Activated naive CD8-positive, alpha-beta T cell (primary cell): ENCODE results near the gene FBXO2.
A peak's percentile ranks its signal among the peaks of the same experiment; 100 is the strongest.

Experiments
- H3K27ac Mint-ChIP-seq: one replicate; pipeline ENCODE4 v1.8.0; 2021; ENCODE audit warnings: mixed read lengths
- H3K27me3 Mint-ChIP-seq: one replicate; pipeline ENCODE4 v1.8.0; 2021; ENCODE audit warnings: mixed read lengths
- H3K36me3 Mint-ChIP-seq: one replicate; pipeline ENCODE4 v1.8.0; 2021; ENCODE audit warnings: mixed read lengths
- H3K4me1 Mint-ChIP-seq: one replicate; pipeline ENCODE4 v1.8.0; 2021; ENCODE audit warnings: low read depth, mixed read lengths
- H3K4me3 Mint-ChIP-seq: one replicate; pipeline ENCODE4 v1.8.0; 2021; ENCODE audit warnings: mild to moderate bottlenecking, mixed read lengths
- H3K9me3 Mint-ChIP-seq: one replicate; pipeline ENCODE4 v1.8.0; 2021; ENCODE audit warnings: low read depth, mixed read lengths

FBXO2 gene

DNA sequence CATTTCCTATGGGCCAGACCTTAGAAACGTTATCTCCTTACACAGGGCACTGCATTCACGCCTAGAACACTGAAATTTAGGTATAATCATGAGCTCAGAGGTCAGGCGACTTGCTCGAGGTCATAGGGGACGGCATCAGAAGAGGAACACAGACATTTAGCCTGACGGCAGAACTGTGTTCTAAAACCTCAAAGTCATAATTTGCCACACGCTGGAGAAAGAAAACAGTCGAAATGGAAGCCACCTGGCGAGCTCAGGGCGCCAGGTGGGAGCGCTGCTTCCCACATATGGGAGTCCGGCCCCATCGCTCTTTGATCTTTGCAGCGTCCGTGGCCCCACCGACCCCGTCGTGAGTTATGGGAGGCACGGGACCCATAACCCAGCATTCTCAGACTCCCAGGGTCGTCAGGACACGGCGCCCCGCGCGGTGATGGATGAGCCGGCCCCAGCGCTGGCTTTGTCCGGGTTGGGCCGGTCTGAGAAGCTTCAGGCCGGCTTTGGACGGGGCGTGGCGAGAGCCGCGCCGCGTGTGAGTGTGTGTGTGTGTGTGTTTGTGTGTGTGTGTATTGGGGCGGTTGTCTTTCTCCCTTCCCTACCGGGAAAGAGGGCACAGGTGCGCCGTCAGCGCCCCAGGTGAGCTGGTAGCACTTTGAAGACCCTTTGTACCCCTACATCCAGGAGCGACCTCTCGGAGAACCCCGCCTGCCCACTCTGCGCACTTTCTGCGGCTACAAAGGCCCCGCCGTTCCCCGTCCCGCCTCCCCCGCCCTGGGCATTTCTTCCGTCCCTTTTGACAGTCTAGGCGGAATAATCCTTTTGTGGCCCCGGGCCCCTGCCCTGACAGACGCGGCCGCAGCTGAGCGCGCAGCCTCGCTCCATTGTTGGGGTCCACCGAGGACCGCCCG is 36.4 kb upstream of the FBXO2 start:
- Mint-ChIP-seq H3K36me3 (no peaks in the 10 kb centered on the region), H3K4me1 (peaks cover 27% of the 10 kb centered on the region), H3K27ac (no peak overlapping the region), H3K27me3 (peaks cover 16% of the 10 kb centered on the region), H3K9me3 (no peaks in the 10 kb centered on the region), H3K4me3 (peak overlapping the region; percentile 78)

- H3K4me1 Mint-ChIP-seq: peaks cover 21% of the 10 kb centered on the region
- no peak overlapping the region for H3K27ac Mint-ChIP-seq
- no peaks in the 10 kb centered on the region for H3K36me3 Mint-ChIP-seq
- H3K9me3 Mint-ChIP-seq: no peaks in the 10 kb centered on the region
- H3K4me3 Mint-ChIP-seq: no peak overlapping the region
- H3K27me3 Mint-ChIP-seq: peaks cover 16% of the 10 kb centered on the region
Observed at GRCh38 chr1:11688506-11688905, 34.3 kb upstream of the FBXO2 start.

GRCh38 chr1:11685210-11685752 is 31.1 kb upstream of the FBXO2 start:
- Mint-ChIP-seq H3K27ac (no peak overlapping the region), H3K9me3 (no peaks in the 10 kb centered on the region), H3K36me3 (no peaks in the 10 kb centered on the region), H3K4me1 (peaks cover 10% of the 10 kb centered on the region), H3K27me3 (peaks cover 12% of the 10 kb centered on the region), H3K4me3 (no peak overlapping the region)

DNA sequence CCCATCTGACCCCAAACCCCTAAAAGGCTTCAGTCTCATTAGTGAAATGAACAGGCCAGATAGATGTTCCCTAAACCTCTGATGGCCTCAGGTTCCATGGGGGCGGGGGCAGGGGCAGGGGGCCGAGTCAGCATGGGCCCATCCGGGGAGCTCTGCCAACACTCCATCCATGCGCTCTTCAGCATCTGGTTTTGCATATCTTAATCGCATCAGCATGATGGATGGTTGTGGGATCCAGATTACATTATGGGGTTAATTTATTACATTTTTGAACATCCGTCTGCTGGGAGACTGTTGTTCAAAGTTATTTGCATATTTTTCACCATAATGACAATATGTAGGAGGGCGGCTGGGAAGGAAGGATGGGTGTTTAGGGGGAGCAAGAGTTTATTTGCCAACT is 29.8 kb upstream of the FBXO2 start:
- Mint-ChIP-seq H3K27me3 (peaks cover 5% of the 10 kb centered on the region), H3K4me1 (peaks cover 14% of the 10 kb centered on the region), H3K4me3 (no peak overlapping the region), H3K36me3 (no peaks in the 10 kb centered on the region), H3K9me3 (no peaks in the 10 kb centered on the region), H3K27ac (no peak overlapping the region)

DNA sequence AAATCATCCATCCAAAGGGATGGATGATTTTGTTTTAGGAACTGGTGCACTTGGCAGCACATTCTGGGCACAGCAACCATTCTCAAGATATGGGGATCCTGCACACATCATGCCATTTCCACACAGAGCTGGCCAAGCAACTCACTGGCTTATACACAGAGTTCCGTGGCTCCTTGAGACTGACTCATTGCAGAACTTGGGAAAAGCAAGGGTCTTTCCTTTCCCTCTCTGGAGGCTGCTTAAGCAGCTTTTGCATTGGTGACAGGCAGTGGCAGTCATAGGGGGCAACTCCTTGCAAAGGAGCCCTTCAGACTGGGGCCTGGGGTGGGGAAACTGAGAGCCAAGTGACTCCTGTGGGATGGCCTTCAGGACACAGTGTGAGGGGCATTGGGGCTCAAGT is 28.6 kb upstream of the FBXO2 start:
- Mint-ChIP-seq H3K27ac (no peak overlapping the region), H3K27me3 (peaks cover 2% of the 10 kb centered on the region), H3K4me1 (peaks cover 17% of the 10 kb centered on the region), H3K36me3 (no peaks in the 10 kb centered on the region), H3K9me3 (no peaks in the 10 kb centered on the region), H3K4me3 (no peak overlapping the region)

DNA sequence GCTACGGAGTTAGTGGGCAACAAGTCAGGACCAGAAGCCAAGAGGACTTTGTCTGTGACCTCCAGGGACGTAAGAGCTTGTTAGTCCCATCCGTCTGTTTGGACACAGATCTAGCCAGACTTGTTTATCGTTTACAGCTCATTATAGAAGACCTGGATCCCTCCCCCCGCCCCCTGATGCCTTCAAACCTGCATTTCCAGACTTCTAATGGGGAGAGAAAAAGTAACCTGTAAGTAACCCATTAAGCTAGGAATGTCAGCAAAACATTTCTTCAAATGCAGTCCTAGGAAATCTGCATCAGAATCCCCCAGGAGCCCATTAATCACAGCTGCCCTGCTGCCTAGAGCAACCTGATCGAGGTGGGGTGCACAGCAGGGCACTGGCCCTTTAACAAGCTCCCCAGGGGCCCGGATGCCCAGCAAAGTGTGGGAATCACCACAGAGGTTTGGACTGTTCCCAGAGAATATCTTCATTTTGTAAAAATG is 28.1 kb upstream of the FBXO2 start:
- Mint-ChIP-seq H3K27me3 (no peaks in the 10 kb centered on the region), H3K9me3 (no peaks in the 10 kb centered on the region), H3K4me1 (peaks cover 17% of the 10 kb centered on the region), H3K36me3 (no peaks in the 10 kb centered on the region), H3K27ac (no peak overlapping the region), H3K4me3 (peak overlapping the region; percentile 58)

- Mint-ChIP-seq H3K9me3 (no peaks in the 10 kb centered on the region), H3K27me3 (no peaks in the 10 kb centered on the region), H3K27ac (peak within 1 kb of the TSS; percentile 93), H3K4me3 (peak within 1 kb of the TSS; percentile 94), H3K36me3 (no peaks in the 10 kb centered on the region), H3K4me1 (peaks cover 17% of the 10 kb centered on the region)
Observed at GRCh38 chr1:11681071-11681771, 27.0 kb upstream of the FBXO2 start, which contains the start of gene MAD2L2. TSS of gene MAD2L2 (minus strand) at chr1:11681148. CDS start at chr1:11680601, 547 bp downstream.

- peak overlapping the region; percentile 88 for H3K4me3 Mint-ChIP-seq
- no peak overlapping the region for H3K27ac Mint-ChIP-seq
- H3K9me3 Mint-ChIP-seq: no peaks in the 10 kb centered on the region
- peaks cover 17% of the 10 kb centered on the region for H3K4me1 Mint-ChIP-seq
- H3K27me3 Mint-ChIP-seq: no peaks in the 10 kb centered on the region
- no peaks in the 10 kb centered on the region for H3K36me3 Mint-ChIP-seq
Observed at GRCh38 chr1:11680270-11681070, 26.2 kb upstream of the FBXO2 start.

DNA sequence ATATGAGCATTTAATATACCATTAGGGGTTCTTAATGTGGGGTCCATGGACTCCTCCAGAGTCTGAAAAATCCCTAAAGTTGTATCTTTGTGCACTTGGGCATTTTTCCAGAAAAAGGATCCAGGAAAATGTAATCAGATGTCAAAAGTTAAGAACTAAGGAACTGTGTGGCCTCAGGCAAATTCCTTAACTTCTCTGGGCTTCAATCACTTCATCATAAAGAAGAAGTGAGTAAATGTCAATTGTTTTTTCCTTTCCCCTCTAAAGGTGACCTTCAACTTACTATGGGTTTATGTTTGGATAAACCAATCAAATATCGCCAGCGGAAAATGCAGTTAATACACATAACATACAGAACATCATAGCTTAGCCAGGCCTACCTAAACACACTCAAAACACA is 24.2 kb upstream of the FBXO2 start:
- Mint-ChIP-seq H3K4me3 (peak overlapping the region; percentile 44), H3K9me3 (no peaks in the 10 kb centered on the region), H3K27me3 (no peaks in the 10 kb centered on the region), H3K27ac (no peak overlapping the region), H3K36me3 (no peaks in the 10 kb centered on the region), H3K4me1 (peaks cover 17% of the 10 kb centered on the region)

GRCh38 chr1:11676386-11677103 is 22.3 kb upstream of the FBXO2 start:
- Mint-ChIP-seq H3K27me3 (no peaks in the 10 kb centered on the region), H3K4me1 (peaks cover 13% of the 10 kb centered on the region), H3K36me3 (no peaks in the 10 kb centered on the region), H3K27ac (no peak overlapping the region), H3K9me3 (no peaks in the 10 kb centered on the region), H3K4me3 (no peak overlapping the region)

DNA sequence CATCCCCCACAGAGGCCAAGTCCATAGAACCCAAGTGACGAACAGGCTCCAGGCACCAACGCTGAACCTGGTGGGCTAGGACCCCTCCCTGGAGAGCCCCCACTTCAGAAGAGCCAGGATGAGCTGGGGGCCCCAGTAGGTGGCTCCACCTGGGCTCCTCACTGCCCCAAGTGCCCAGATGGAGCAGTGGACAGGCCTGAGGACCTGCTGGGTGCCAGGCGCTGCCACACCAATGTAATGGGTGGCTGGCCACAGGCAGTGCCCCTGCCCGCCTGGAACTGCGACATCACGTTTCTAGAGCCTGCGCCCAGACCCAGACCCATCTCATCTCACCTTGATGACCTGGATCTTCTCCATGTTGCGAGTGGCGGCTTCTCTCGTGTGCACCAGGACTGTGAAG is 21.1 kb upstream of the FBXO2 start:
- H3K4me3 Mint-ChIP-seq: no peak overlapping the region
- H3K36me3 Mint-ChIP-seq: no peaks in the 10 kb centered on the region
- no peak overlapping the region for H3K27ac Mint-ChIP-seq
- H3K9me3 Mint-ChIP-seq: no peaks in the 10 kb centered on the region
- peaks cover 11% of the 10 kb centered on the region for H3K4me1 Mint-ChIP-seq
- H3K27me3 Mint-ChIP-seq: no peaks in the 10 kb centered on the region

DNA sequence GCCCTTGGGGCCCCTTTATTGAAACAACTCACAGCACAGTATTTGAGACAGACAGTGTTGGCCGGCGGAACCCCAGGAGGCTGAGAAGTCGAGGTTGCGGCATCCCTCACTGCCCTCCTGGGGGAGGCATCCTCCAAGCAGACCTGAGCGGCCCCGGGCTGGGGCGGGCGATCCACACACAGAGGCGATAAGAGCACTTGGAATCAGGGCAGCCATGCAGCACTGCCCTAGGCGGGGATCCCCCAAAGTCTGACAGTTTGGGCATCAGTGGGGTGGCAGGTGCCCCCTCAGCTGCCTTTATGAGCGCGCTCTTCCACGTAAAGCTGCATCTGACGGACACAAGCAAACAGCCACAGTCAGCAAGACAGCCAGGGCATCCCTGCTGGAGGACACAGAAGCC is 20.3 kb upstream of the FBXO2 start:
- no peaks in the 10 kb centered on the region for H3K27me3 Mint-ChIP-seq
- H3K9me3 Mint-ChIP-seq: no peaks in the 10 kb centered on the region
- no peak overlapping the region for H3K27ac Mint-ChIP-seq
- H3K4me1 Mint-ChIP-seq: peaks cover 7% of the 10 kb centered on the region
- no peak overlapping the region for H3K4me3 Mint-ChIP-seq
- H3K36me3 Mint-ChIP-seq: no peaks in the 10 kb centered on the region

DNA sequence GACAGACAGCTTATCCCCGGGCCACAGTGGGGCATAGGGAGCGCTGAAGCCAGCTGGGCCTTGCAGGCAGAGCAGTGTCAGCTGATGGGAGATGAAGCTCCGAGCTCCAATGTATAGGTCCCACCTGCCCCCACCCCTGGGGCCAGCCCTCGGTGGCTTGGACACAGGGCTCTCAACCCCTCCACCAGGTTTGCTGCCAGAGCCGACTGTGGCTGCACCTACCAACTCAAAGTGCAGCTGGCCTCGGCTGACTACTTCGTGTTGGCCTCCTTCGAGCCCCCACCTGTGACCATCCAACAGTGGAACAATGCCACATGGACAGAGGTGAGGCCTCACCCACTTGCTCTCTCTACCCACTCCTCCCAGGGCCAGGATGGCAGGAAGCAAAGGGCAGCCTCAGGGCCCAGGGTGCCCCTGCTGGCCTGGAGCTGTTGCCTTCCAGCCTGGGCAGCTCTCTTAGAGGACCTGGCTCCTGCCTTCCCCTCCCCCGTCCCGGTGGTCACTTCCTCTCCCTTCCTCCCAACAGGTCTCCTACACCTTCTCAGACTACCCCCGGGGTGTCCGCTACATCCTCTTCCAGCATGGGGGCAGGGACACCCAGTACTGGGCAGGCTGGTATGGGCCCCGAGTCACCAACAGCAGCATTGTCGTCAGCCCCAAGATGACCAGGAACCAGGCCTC is 19.0 kb upstream of the FBXO2 start:
- H3K4me3 Mint-ChIP-seq: no peak overlapping the region
- H3K27me3 Mint-ChIP-seq: no peaks in the 10 kb centered on the region
- H3K36me3 Mint-ChIP-seq: no peaks in the 10 kb centered on the region
- no peak overlapping the region for H3K27ac Mint-ChIP-seq
- H3K4me1 Mint-ChIP-seq: no peaks in the 10 kb centered on the region
- no peaks in the 10 kb centered on the region for H3K9me3 Mint-ChIP-seq
